Activated naive CD8-positive, alpha-beta T cell treated with anti-CD3 and anti-CD28 coated beads, Interleukin-2, amount 50 U/mL, for 24 hours (primary cell): ENCODE data around the gene SLC24A4.
"Not testable (repeated sequence)": the region's sequence is repeated elsewhere in the genome, so short reads cannot be mapped to it uniquely, and the experiment has no call there.

ENCODE experiments used
- ATAC-seq: fragments of 150-1000 bp; cut with Tn5 transposase; one replicate; pipeline ENCODE4 v1.10.0; 2021
- DNase-seq: peaks from one replicate; pipeline ENCODE4 v3.0.0; 2021
- H3K27ac Mint-ChIP-seq: one replicate; pipeline ENCODE4 v1.8.0; 2021; ENCODE audit warnings: mild to moderate bottlenecking, mixed read lengths
- H3K27me3 Mint-ChIP-seq: one replicate; pipeline ENCODE4 v1.8.0; 2021; ENCODE audit warnings: mixed read lengths
- H3K36me3 Mint-ChIP-seq: one replicate; pipeline ENCODE4 v1.8.0; 2021; ENCODE audit warnings: low read depth, mixed read lengths
- H3K4me1 Mint-ChIP-seq: one replicate; pipeline ENCODE4 v1.8.0; 2021; ENCODE audit warnings: mixed read lengths
- H3K4me3 Mint-ChIP-seq: one replicate; pipeline ENCODE4 v1.8.0; 2021; ENCODE audit warnings: mild to moderate bottlenecking, moderate library complexity, mixed read lengths
- H3K9me3 Mint-ChIP-seq: one replicate; pipeline ENCODE4 v1.8.0; 2021; ENCODE audit warnings: mixed read lengths

The SLC24A4 gene

DNA sequence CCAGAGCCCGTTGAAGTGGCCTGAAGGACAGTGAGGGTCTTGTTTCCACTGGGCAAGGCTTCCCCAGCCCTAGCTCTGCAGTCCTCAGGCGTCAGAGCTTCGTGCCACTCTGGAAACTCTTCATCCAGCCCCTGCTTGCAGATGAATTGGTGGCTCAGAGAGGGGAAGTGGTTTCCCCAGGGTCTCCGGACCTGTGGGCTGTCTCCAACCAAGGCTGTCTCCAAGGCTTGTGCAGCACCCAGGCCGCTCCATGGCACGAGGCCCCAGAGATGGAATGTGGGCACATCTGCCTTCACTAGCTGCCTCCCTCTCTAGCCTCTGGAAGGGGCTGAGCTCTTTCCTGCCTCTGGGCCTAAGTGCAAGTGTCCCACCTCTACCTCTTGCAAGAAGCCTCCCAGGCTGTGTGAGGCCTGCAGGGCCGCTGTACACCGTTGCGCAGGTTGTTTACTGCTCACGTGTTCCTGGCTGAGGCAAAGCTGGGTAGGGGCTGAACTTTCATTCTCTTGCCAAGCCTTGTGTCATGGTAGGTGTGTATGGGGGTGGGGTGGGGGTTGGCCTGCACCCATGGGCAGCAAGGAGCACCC lies 201.7 kb downstream of the SLC24A4 start:
- Mint-ChIP-seq H3K4me3 (no peak overlapping the region), H3K4me1 (peaks cover 77% of the 10 kb centered on the region), H3K36me3 (peaks cover 28% of the 10 kb centered on the region), H3K27ac (peak overlapping the region; percentile 15), H3K27me3 (no peaks in the 10 kb centered on the region), H3K9me3 (peaks cover 10% of the 10 kb centered on the region)
- DNase-seq (no peak), ATAC-seq (peak; percentile 21)

DNA sequence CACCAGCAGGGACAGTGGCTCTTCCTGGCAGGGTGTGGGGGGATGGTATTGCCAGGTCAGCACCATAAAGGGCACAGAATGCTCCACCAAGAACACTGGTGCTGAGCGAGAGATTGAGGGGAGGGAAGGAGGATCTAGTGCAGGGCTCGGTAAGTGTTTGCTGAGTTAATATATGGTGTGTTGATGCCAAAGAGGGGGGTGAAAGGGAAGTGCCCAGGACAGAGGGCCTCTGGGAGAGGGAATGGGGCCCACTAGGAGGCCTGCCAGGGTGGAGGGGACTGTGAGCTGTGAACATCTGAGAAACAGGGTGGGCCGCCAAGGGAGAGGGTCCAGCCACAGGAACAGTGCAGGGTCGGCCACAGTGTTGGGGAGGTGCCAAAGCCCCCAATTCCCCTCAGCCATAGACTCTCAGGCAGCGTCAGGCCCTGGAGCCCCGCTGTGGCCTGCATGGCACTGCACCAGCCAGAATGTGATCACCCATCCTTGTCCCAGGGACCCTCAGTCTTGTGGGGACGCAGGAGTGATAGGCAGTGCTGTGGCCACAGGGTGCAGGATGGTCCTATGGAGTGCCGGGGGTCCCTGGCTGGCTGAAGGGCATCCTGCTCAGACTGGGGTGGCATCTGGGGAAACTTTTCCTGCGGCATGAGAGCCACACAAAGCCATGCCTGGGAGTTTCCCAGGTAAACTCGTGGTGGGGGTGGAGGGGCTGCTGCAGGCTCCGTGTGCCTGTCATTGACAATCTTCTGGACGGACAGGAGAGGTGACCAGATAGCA lies 202.5 kb downstream of the SLC24A4 start:
- ATAC-seq, result no peak
- peaks cover 77% of the 10 kb centered on the region for H3K4me1 Mint-ChIP-seq
- H3K27me3 Mint-ChIP-seq, result no peaks in the 10 kb centered on the region
- DNase-seq, result no peak
- H3K9me3 Mint-ChIP-seq, result peaks cover 10% of the 10 kb centered on the region
- no peak overlapping the region for H3K4me3 Mint-ChIP-seq
- H3K36me3 Mint-ChIP-seq, result peaks cover 30% of the 10 kb centered on the region
- H3K27ac Mint-ChIP-seq, result peak overlapping the region; percentile 15

DNA sequence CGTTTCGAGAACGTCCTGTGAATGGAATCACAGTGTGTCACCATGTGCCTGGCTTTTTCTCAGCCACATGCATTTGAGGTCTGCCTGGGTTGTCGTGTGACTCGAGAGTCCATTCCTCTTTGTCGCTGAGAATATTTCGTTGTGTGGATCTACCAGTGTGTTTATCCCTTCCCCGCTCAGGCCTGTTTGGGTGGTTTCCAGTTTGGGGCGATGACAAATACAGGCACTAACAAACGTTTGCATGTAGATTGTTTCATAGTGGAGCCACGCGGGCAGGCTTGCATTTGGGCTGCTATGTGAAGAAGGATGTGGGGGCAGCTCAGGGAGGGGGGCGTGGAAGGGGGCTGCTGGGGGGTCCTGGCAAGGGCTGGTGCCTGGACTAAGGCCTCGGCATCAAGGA lies 204.8 kb downstream of the SLC24A4 start:
- Mint-ChIP-seq H3K36me3 (peaks cover 22% of the 10 kb centered on the region), H3K27ac (peak overlapping the region; percentile 32)

DNA sequence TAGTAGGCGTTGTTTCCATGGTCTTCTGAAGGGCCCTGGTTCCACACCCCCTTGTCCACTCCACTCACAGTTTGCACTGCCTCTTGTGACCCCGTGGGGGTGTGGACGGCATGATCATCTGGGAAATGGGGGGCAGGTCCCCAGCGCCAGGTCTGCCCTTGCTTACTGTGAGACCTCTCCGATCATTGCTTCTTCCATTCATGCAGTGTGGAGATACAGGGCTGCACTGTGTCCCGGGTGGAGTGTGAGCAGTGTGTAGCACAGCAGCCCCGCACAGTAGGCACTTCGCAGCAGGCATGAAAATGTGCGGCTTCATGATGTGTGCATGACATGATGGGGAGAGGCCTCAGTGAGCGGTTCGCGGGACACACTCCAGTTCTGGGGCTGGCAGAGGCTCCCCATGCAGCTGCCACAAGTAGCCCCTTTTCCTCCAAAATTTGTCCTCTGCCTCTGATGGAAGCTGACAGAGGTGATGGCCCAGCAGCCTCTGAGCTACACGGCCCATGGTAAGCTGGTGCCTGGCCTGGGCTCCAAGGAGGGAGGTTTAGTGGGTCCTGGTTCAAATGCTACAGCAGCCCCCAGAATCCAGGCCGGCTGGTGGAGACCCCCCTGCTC lies 205.6 kb downstream of the SLC24A4 start:
- no peaks in the 10 kb centered on the region for H3K27me3 Mint-ChIP-seq
- H3K36me3 Mint-ChIP-seq, result peaks cover 21% of the 10 kb centered on the region
- H3K9me3 Mint-ChIP-seq, result no peaks in the 10 kb centered on the region
- peaks cover 85% of the 10 kb centered on the region for H3K4me1 Mint-ChIP-seq
- no peak overlapping the region for H3K4me3 Mint-ChIP-seq
- ATAC-seq (no peak), DNase-seq (no peak)
- peak overlapping the region; percentile 70 for H3K27ac Mint-ChIP-seq

More for the DNA sequence above, 204.8 kb downstream of the SLC24A4 start:
- Mint-ChIP-seq H3K9me3 (no peaks in the 10 kb centered on the region), H3K4me3 (no peak overlapping the region), H3K4me1 (peaks cover 81% of the 10 kb centered on the region), H3K27me3 (no peaks in the 10 kb centered on the region)
- ATAC-seq, result no peak
- DNase-seq, result no peak

DNA sequence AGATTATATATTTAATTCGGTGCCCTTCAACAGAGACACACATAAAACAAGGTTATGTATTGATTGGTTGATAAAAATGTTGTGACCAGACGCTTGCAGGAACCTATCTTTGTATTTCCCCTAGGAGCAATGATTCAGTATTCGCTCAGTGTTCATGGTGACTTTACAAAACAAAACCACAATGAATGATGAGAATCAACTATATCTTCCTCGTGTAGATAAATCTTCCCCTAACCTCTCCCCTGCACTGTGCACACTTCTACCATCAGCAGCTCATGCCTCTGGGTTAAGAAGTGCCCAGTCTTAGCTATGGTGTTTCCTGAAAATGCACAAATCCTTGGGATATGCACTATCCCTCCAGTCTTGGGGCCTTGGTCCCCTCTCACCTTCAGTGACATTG lies 206.9 kb downstream of the SLC24A4 start:
- H3K36me3 Mint-ChIP-seq, result peaks cover 21% of the 10 kb centered on the region
- peak overlapping the region; percentile 41 for H3K4me3 Mint-ChIP-seq
- ATAC-seq, result peak; percentile 54
- H3K27me3 Mint-ChIP-seq, result no peaks in the 10 kb centered on the region
- peaks cover 83% of the 10 kb centered on the region for H3K4me1 Mint-ChIP-seq
- peak overlapping the region; percentile 98 for H3K27ac Mint-ChIP-seq
- DNase-seq, result no peak
- H3K9me3 Mint-ChIP-seq, result no peaks in the 10 kb centered on the region

DNA sequence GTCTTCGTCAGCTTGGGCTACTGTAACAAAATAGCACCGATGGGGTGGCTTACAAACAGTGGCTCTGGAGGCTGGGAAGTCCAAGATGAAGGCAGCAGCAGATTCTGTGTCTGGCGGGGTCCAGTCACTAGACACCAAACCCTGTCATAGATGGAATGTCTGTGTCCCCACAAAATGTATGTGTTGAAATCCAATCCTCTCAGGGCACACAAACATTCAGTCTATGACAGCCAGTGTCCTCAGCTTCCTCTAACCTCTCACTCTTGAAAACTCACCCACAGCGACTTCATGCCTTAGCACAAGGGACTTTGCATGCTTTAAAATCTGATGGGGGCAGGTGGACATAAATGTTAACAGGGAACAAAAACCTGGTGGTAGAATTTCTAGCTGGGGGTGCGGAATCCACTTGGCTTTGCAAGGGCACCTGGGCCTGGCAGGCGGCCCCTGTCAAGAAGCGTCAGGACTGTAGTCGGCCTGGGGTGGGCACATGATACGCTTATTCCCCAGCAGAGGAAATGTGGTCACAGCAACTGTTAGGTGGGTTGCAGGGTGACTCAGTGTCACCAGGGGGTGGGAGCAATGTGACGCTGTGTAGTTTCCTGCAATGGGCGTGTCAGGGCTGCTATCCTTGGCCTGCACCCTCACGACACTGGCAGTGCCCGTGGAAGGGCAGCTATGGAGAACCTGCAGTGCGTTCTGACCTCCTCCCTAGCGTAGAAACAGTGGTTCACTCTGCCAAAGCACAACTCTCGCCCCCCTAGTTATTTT lies 208.3 kb downstream of the SLC24A4 start:
- peak; percentile 82 for DNase-seq
- peaks cover 92% of the 10 kb centered on the region for H3K4me1 Mint-ChIP-seq
- H3K36me3 Mint-ChIP-seq, result peaks cover 25% of the 10 kb centered on the region
- H3K9me3 Mint-ChIP-seq, result no peaks in the 10 kb centered on the region
- H3K4me3 Mint-ChIP-seq, result peak overlapping the region; percentile 74
- no peaks in the 10 kb centered on the region for H3K27me3 Mint-ChIP-seq
- peak overlapping the region; percentile 98 for H3K27ac Mint-ChIP-seq
- peak; percentile 91 for ATAC-seq

DNA sequence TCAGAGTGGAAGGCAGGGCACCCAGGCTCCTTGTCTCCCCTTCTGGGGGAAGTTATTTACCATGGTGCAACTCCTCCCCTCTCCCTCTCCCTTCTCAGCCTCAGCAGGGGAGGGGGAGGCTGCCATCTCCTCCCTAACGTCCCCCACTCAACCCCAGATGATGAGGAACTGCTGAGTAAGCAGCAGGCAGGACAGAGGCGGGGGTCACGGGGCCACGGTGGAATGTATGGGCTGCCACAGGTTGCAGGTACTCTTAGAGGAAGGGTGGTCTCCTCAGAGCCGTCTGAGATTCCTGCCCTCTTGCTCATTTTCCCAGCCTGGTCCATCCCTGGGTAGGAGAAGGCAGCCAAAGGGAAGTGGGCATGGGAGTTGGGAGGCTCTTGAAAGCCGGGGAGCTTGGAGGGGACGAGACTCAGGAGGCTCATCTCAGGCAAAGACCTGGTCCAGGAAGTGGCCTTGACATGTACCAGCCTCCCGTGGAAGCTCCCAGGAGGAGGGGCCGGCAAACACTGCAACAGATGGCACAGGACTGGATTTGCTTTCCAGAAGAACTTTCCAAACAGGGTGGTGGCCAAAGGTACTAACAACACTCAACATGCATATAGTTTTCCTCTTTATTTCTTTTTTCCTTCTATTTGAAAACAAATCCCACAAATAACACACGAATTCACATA lies 209.7 kb downstream of the SLC24A4 start:
- Mint-ChIP-seq H3K4me3 (no peak overlapping the region), H3K27ac (peak overlapping the region; percentile 98), H3K4me1 (peaks cover 91% of the 10 kb centered on the region), H3K9me3 (no peaks in the 10 kb centered on the region), H3K27me3 (no peaks in the 10 kb centered on the region), H3K36me3 (peaks cover 24% of the 10 kb centered on the region)
- ATAC-seq, result no peak
- no peak for DNase-seq

DNA sequence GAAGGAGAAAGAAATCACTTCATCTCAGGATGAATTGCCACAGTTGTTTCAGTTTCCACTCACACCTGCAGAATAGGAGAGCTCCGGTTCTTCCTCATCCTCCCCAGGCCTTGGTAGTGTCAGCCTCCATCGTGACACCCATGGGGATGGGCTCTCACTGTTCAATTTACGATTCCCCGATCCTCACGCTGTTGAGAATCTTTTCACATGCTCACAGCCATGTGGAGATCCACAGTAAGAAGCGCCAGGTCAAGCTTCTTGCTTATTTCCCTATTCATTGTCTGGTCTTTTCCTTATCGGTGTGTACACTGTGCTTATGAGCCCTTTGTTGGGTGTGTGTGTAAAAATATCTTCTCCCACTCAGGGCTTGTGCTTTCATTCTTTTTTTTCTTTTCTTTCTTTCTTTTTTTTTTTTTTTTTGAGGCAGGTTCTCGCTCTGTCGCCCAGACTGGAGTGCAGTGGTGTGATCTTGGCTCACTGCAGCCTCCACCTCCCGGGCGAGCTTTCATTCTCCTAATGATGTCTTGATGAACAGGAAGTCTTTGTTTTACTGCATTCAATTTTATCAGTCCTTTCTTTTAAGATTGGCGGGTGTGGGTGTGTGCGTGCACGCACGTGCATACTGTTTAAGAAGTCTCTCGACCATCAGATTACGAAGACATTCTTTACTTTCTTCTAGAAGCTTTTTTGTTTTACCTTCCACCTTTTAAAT lies 212.1 kb downstream of the SLC24A4 start:
- ATAC-seq (no peak), DNase-seq (no peak)
- Mint-ChIP-seq H3K27ac (peak overlapping the region; percentile 81), H3K36me3 (peaks cover 14% of the 10 kb centered on the region), H3K4me1 (peaks cover 91% of the 10 kb centered on the region), H3K27me3 (no peaks in the 10 kb centered on the region), H3K9me3 (no peaks in the 10 kb centered on the region), H3K4me3 (peak overlapping the region; percentile 66)

DNA sequence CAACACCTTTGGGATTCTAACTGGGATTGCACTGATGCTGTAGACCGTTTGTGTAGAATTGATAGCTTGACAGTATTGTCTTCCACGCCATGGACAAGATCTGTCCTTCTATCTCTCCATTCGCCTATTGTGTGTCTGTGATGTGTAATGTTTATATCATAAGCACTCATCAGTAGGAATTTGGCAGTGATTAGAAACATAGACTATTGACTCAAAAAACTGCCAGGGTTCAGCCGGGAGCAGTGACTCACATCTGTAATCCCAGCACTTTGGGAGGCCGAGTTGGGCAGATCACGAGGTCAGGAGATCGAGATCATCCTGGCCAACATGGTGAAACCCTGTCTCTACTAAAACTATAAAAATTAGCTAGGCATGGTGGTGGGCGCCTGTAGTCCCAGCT lies 213.3 kb downstream of the SLC24A4 start:
- peaks cover 91% of the 10 kb centered on the region for H3K4me1 Mint-ChIP-seq
- not testable (repeated sequence) for H3K9me3 Mint-ChIP-seq, H3K27me3 Mint-ChIP-seq, H3K36me3 Mint-ChIP-seq, ATAC-seq, DNase-seq, H3K4me3 Mint-ChIP-seq
- H3K27ac Mint-ChIP-seq, result peak overlapping the region; percentile 69

DNA sequence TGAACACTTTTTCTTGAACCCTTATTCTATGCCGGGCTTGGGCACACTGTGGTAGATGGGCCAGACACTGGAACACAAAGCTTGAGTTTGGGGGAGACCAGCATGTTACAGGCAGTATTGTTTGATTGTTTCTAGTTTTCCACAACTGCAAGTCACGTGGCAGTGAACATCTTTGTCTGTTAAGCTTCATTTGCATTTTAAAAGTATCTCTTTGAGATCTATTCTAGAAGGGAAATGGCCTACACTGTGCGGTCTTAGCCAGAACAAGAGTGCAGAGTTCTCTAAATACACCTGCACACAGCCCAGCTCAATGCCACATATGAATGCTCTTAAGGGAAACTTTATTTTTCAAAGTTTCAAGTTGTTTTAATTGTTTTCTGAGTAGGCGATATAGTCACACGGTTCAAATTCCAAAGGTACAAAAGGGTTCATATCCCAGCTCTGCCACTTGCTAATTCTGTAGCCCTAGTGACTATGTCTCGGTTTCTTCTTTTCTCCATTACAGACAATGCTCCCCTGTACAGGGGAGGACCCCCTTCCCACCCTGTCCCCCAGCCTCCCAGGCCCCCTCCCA lies 215.5 kb downstream of the SLC24A4 start:
- Mint-ChIP-seq H3K36me3 (peaks cover 6% of the 10 kb centered on the region), H3K27me3 (no peaks in the 10 kb centered on the region), H3K9me3 (no peaks in the 10 kb centered on the region), H3K4me1 (peaks cover 88% of the 10 kb centered on the region), H3K27ac (peak overlapping the region; percentile 49), H3K4me3 (no peak overlapping the region)
- DNase-seq, result no peak
- ATAC-seq, result no peak

DNA sequence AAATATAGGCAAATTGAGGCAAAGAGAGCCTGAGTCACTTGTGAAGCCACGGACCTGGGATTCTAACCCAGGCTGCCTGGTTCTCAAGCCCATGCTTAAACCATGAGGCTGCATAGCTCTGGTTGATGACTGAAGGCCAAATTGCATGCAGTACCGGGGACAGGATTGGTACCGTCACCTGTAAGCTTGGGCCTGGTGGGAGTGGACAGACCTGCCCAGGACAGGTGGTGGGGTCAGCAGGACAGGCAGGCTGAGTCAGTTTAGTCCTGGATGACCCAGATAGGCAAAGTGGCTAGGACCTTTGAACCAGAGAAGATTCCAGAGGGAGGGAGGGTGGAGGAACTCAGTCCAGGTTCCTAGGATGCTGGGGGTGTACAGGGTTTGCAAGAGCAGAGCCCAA lies 216.5 kb downstream of the SLC24A4 start:
- no peaks in the 10 kb centered on the region for H3K9me3 Mint-ChIP-seq
- peak overlapping the region; percentile 55 for H3K4me3 Mint-ChIP-seq
- H3K27ac Mint-ChIP-seq, result peak overlapping the region; percentile 89
- no peaks in the 10 kb centered on the region for H3K27me3 Mint-ChIP-seq
- ATAC-seq, result no peak
- H3K4me1 Mint-ChIP-seq, result peaks cover 86% of the 10 kb centered on the region
- DNase-seq, result no peak
- peaks cover 6% of the 10 kb centered on the region for H3K36me3 Mint-ChIP-seq

DNA sequence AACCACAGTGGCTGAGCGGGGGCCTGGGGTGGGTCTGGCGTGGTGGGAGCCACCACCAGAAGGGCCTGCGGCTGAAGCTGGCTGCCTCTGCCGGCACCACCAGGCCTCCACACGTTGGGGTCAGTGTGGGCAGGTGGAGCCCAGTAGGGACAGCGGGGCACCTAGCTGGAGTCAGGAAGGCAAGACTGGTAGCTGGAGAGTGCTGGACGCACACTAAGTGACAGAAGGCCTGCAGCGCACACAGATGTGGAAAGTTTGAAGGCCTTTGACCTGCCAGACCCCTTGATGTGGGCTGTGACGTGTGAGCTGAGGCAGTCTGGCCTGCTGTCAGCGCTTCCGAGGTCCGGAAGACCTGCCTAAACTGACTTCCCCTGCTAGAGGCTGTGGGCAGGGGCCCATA lies 216.9 kb downstream of the SLC24A4 start:
- Mint-ChIP-seq H3K27me3 (no peaks in the 10 kb centered on the region), H3K27ac (peak overlapping the region; percentile 74), H3K4me1 (peaks cover 84% of the 10 kb centered on the region), H3K36me3 (peaks cover 6% of the 10 kb centered on the region), H3K4me3 (peak overlapping the region; percentile 32), H3K9me3 (no peaks in the 10 kb centered on the region)
- DNase-seq (peak; percentile 64), ATAC-seq (peak; percentile 77)

DNA sequence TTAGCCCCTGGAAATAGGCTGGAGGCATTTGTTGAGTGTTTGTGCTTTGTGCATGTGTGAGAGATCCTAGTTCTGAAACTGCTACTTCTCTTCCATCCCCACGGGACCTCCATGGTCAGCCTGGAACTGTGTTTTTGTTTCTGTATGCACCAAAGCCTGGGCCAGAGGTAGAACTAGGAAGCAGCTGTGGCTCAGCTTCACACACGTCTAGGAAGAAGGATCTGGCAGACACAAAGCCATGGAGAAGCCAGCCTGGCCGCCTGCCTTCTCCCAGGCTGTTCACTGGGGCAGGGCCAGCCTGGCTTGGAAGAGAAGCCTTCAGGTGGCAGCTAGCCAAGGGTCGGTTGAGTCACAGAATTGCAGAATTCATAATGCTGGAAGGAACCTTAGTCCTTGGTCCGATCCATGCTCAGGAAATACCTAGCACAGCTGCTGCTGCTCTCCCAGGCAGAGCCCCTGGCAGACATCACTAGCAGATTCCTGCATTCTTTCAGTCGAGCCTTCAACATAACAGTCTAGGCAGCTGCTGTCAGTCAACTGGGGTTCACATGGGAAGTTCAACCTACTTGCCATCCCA lies 217.6 kb downstream of the SLC24A4 start:
- H3K36me3 Mint-ChIP-seq, result peaks cover 6% of the 10 kb centered on the region
- H3K4me1 Mint-ChIP-seq, result peaks cover 77% of the 10 kb centered on the region
- no peaks in the 10 kb centered on the region for H3K27me3 Mint-ChIP-seq
- no peaks in the 10 kb centered on the region for H3K9me3 Mint-ChIP-seq
- H3K4me3 Mint-ChIP-seq, result no peak overlapping the region
- DNase-seq, result no peak
- no peak for ATAC-seq
- H3K27ac Mint-ChIP-seq, result peak overlapping the region; percentile 74
